Measurements from ENCODE around the gene GRHL1. TPM values are rescaled to one million over a fixed set of nuclear protein-coding genes. Genes with fewer than 3 reads are reported as not detected.
"Not testable (repeated sequence)": the region's sequence is repeated elsewhere in the genome, so short reads cannot be mapped to it uniquely, and the experiment has no call there.

Gene GRHL1
- total RNA-seq, 1 donor: 0.36 TPM

DNA sequence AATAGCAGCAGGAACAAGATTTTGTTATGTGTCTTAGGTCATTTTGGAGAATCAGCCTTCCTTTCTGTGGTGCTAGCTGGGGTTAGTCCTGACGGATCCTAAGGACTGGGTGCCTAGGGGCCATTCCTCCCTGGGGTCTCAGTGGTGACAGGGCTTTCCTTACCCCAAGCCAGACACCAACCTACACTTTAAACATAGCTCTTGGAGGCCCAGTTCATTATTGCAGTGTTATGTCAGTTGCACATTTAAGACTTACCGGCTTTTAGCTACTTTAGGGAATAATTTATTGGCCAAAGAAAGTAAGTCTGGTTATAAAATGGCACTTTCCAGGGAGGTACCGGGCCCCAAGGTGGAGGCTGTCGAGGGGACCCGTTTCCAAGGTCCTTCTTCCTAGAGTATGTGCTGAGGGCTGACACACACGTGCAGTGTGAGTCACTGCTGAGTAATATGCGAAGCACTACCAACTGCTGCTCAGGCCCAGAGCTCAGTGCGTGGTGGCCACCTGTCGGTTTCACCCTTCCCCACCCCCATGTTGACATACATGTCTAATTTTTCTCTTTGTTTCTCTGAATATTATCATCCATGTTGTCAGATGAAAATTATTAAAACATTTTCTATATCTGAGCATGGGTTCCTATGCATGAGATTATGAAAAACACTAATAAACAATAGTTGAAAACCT lies 37.0 kb upstream of the GRHL1 start:
- H3K9me3 ChIP-seq (ENCODE audit: low read depth, low read length): no peaks in the 10 kb centered on the region
- H3K4me2 ChIP-seq (ENCODE audit: insufficient read depth, low read length): no peak overlapping the region

GRCh38 chr2:9918275-9918674 lies 33.2 kb upstream of the GRHL1 start:
- Histone ChIP-seq H3K27ac (ENCODE audit: low read depth, low read length) (peak overlapping the region; percentile 29), H3K9me3 (ENCODE audit: low read depth, low read length) (no peaks in the 10 kb centered on the region), H2AFZ (ENCODE audit: low read length) (peak overlapping the region; percentile 21), H3K36me3 (ENCODE audit: insufficient read depth, low read length) (peaks cover 18% of the 10 kb centered on the region), H3K79me2 (ENCODE audit: insufficient read depth, low read length) (no peaks in the 10 kb centered on the region), H3K4me2 (ENCODE audit: insufficient read depth, low read length) (no peak overlapping the region), H3K27me3 (ENCODE audit: insufficient read depth, low read length) (no peaks in the 10 kb centered on the region), H3K4me3 (ENCODE audit: insufficient read depth, low read length) (no peak overlapping the region), H3K4me1 (ENCODE audit: insufficient read depth, low read length) (peaks cover 15% of the 10 kb centered on the region), H4K20me1 (ENCODE audit: insufficient read depth, low read length) (no peaks in the 10 kb centered on the region)
- DNase-seq (ENCODE audit: insufficient read length, low spot score, missing footprints): no peak
- no peak for TF ChIP-seq CTCF (IDR thresholded peaks at IDR 0.05; ENCODE audit: extremely low read depth, low read depth, low read length)

More for the DNA sequence above, 37.0 kb upstream of the GRHL1 start:
- peak; percentile 20 for TF ChIP-seq CTCF (IDR thresholded peaks at IDR 0.05; ENCODE audit: extremely low read depth, low read depth, low read length)
- H3K27me3 ChIP-seq (ENCODE audit: insufficient read depth, low read length): no peaks in the 10 kb centered on the region
- H3K27ac ChIP-seq (ENCODE audit: low read depth, low read length): peak overlapping the region; percentile 38
- no peaks in the 10 kb centered on the region for H3K79me2 ChIP-seq (ENCODE audit: insufficient read depth, low read length)
- no peak overlapping the region for H3K4me3 ChIP-seq (ENCODE audit: insufficient read depth, low read length)
- peak; percentile 39 for DNase-seq (ENCODE audit: insufficient read length, low spot score, missing footprints)
- H3K4me1 ChIP-seq (ENCODE audit: insufficient read depth, low read length): peaks cover 15% of the 10 kb centered on the region
- H3K36me3 ChIP-seq (ENCODE audit: insufficient read depth, low read length): peaks cover 18% of the 10 kb centered on the region
- no peaks in the 10 kb centered on the region for H4K20me1 ChIP-seq (ENCODE audit: insufficient read depth, low read length)
- H2AFZ ChIP-seq (ENCODE audit: low read length): no peak overlapping the region

DNA sequence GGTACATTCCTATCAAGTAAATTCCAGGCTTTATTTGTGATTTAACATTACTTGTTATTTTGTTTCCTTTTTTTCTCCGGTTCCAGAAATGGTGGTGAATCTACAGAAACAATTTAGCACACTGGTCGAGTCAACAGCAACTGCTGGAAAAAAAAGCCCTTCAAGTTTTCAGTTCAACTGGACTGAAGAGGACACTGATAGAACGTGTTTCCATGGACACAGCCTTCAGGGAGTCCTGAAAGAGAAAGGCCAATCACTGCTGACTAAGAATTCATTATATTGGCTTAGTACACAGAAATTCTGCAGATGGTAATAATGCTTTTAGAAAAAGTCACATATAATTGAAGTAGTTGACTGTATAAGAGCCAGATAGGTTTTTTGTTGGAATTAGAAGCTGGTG lies 32.0 kb upstream of the GRHL1 start:
- H3K4me3 ChIP-seq (ENCODE audit: insufficient read depth, low read length): no peak overlapping the region
- no peaks in the 10 kb centered on the region for H3K79me2 ChIP-seq (ENCODE audit: insufficient read depth, low read length)
- H2AFZ ChIP-seq (ENCODE audit: low read length): no peak overlapping the region
- peaks cover 11% of the 10 kb centered on the region for H3K4me1 ChIP-seq (ENCODE audit: insufficient read depth, low read length)
- TF ChIP-seq CTCF (IDR thresholded peaks at IDR 0.05; ENCODE audit: extremely low read depth, low read depth, low read length): no peak
- H3K36me3 ChIP-seq (ENCODE audit: insufficient read depth, low read length): peaks cover 13% of the 10 kb centered on the region
- no peak for DNase-seq (ENCODE audit: insufficient read length, low spot score, missing footprints)
- no peaks in the 10 kb centered on the region for H3K9me3 ChIP-seq (ENCODE audit: low read depth, low read length)
- no peak overlapping the region for H3K4me2 ChIP-seq (ENCODE audit: insufficient read depth, low read length)
- no peak overlapping the region for H3K27ac ChIP-seq (ENCODE audit: low read depth, low read length)
- no peaks in the 10 kb centered on the region for H3K27me3 ChIP-seq (ENCODE audit: insufficient read depth, low read length)
- no peaks in the 10 kb centered on the region for H4K20me1 ChIP-seq (ENCODE audit: insufficient read depth, low read length)

GRCh38 chr2:9927020-9927419 lies 24.5 kb upstream of the GRHL1 start:
- not testable (repeated sequence) for H3K9me3 ChIP-seq (ENCODE audit: low read depth, low read length); H3K27ac ChIP-seq (ENCODE audit: low read depth, low read length); H3K4me3 ChIP-seq (ENCODE audit: insufficient read depth, low read length); H3K4me1 ChIP-seq (ENCODE audit: insufficient read depth, low read length); H3K36me3 ChIP-seq (ENCODE audit: insufficient read depth, low read length); H2AFZ ChIP-seq (ENCODE audit: low read length); H4K20me1 ChIP-seq (ENCODE audit: insufficient read depth, low read length); H3K27me3 ChIP-seq (ENCODE audit: insufficient read depth, low read length); H3K4me2 ChIP-seq (ENCODE audit: insufficient read depth, low read length); DNase-seq (ENCODE audit: insufficient read length, low spot score, missing footprints); H3K79me2 ChIP-seq (ENCODE audit: insufficient read depth, low read length)

All from osteoblast (primary cell).